HepG2 (cell line): Measurements from ENCODE around the gene UNKL. TPM values are rescaled to one million over a fixed set of nuclear protein-coding genes. Genes with fewer than 3 reads are reported as not detected.

Experiments used
- GFI1 ChIP-seq: sonication (generic); formaldehyde crosslinking; IDR thresholded peaks from 2 replicates; pipeline ENCODE4 v1.5.0; 2020; ENCODE audit warnings: missing genetic modification reagents, mild to moderate bottlenecking, borderline replicate concordance
- HBP1 ChIP-seq: IDR thresholded peaks from 2 replicates; pipeline ENCODE4 v1.6.1; 2016; ENCODE audit warnings: low read depth, control low read depth
- HMG20A ChIP-seq: IDR thresholded peaks from 2 replicates; pipeline ENCODE4 v1.6.1; 2016; ENCODE audit warnings: borderline replicate concordance
- HMG20B ChIP-seq: conservative IDR thresholded peaks from 2 replicates; pipeline ENCODE4 v1.6.1; 2016; ENCODE audit warnings: missing genetic modification reagents, missing compliant biosample characterization
- MEIS1 ChIP-seq: sonication (generic); formaldehyde crosslinking; IDR thresholded peaks from 2 replicates; pipeline ENCODE4 v1.9.0; 2021; ENCODE audit warnings: mild to moderate bottlenecking, missing genetic modification reagents, moderate library complexity, borderline replicate concordance
- MXI1 ChIP-seq: IDR thresholded peaks from 3 replicates; pipeline ENCODE4 v1.6.1; 2012; ENCODE audit warnings: low read depth, low read length, inconsistent platforms, borderline replicate concordance
- NRL ChIP-seq: sonication (generic); formaldehyde crosslinking; IDR thresholded peaks from 2 replicates; pipeline ENCODE4 v1.5.0; 2020; ENCODE audit warnings: missing genetic modification reagents, mild to moderate bottlenecking, moderate library complexity, borderline replicate concordance
- SAP130 ChIP-seq: IDR thresholded peaks from 2 replicates; pipeline ENCODE4 v1.6.1; 2016; ENCODE audit warnings: low read depth
- SETDB1 ChIP-seq: sonication (generic); formaldehyde crosslinking; IDR thresholded peaks from 2 replicates; pipeline ENCODE4 v1.5.1; 2020; ENCODE audit warnings: missing genetic modification reagents, mild to moderate bottlenecking, borderline replicate concordance
- TBX3 ChIP-seq: fragments of 450-650 bp; IDR thresholded peaks from 2 replicates; pipeline ENCODE4 v1.6.1; 2017; ENCODE audit warnings: antibody characterized with exemption, mild to moderate bottlenecking, inconsistent platforms, borderline replicate concordance
- ZMAT3 ChIP-seq: sonication (generic); formaldehyde crosslinking; conservative IDR thresholded peaks from 2 replicates; pipeline ENCODE4 v1.7.0; 2021; ENCODE audit warnings: missing genetic modification reagents
- ZNF232 ChIP-seq: sonication (generic); formaldehyde crosslinking; IDR thresholded peaks from 2 replicates; pipeline ENCODE4 v1.4.0; 2020; ENCODE audit warnings: missing genetic modification reagents, borderline replicate concordance
- ZNF260 ChIP-seq: sonication (generic); formaldehyde crosslinking; IDR thresholded peaks from 2 replicates; pipeline ENCODE4 v1.4.0; 2020; ENCODE audit warnings: missing genetic modification reagents, low read depth, mild to moderate bottlenecking, borderline replicate concordance
- ZNF652 ChIP-seq: IDR thresholded peaks from 2 replicates; pipeline ENCODE4 v1.6.1; 2016; ENCODE audit warnings: low read depth, borderline replicate concordance
- ZNF770 ChIP-seq: sonication (generic); formaldehyde crosslinking; IDR thresholded peaks from 2 replicates; pipeline ENCODE4 v1.5.0; 2020; ENCODE audit warnings: mild to moderate bottlenecking, missing genetic modification reagents
- ZNF841 ChIP-seq: sonication (generic); formaldehyde crosslinking; IDR thresholded peaks from 2 replicates; pipeline ENCODE4 v1.8.1; 2023; ENCODE audit warnings: missing genetic modification reagents, borderline replicate concordance
- ZNF891 ChIP-seq: sonication (generic); formaldehyde crosslinking; IDR thresholded peaks from 2 replicates; pipeline ENCODE4 v1.5.0; 2020; ENCODE audit warnings: mild to moderate bottlenecking, missing genetic modification reagents
- polyA plus RNA-seq, 8 experiments: library from polyadenylated mRNA; depleted of rRNA in 3 of 8; stranded (reverse) in 7 of 8; unstranded in 1 of 8; fragments of >200 nt; fragmentation: Illumina TruSeq in 4 of 8; extraction: Trizol in 4 of 8; gene quantifications; 2 replicates each; pipeline versions ENCODE4 v1.2.1 to v1.2.3, GENCODE V29; 2011 to 2016; ENCODE audit warnings: low read depth in 4 of 8, missing spikeins in 1 of 8, mixed read lengths in 1 of 8; ENCODE audit not compliant: insufficient read depth in 1 of 8
- total RNA-seq, 5 experiments: library from RNA; depleted of rRNA; stranded (reverse); fragments of >200 nt; fragmentation: Illumina TruSeq; extraction: Trizol; gene quantifications; 2 replicates each; pipeline ENCODE4 v1.2.3, GENCODE V29; 2016; ENCODE audit warnings: low read depth in 1 of 5
- TF ChIP-seq, protein P1 (sequence below): IDR thresholded peaks from 2 replicates; pipeline ENCODE4 v1.6.1; 2016; ENCODE audit warnings: missing compliant biosample characterization, missing genetic modification reagents, borderline replicate concordance
- TF ChIP-seq, protein P2 (sequence below): sonication (generic); formaldehyde crosslinking; IDR thresholded peaks from 2 replicates; pipeline ENCODE4 v1.9.0; 2021; ENCODE audit warnings: missing genetic modification reagents, borderline replicate concordance

The UNKL gene
- total and polyA plus RNA-seq, 2 of the 13 experiments (the other 11 are each of a cell fraction or from before 2014, with no cell fraction given): 10.4 to 17.6 TPM

DNA sequence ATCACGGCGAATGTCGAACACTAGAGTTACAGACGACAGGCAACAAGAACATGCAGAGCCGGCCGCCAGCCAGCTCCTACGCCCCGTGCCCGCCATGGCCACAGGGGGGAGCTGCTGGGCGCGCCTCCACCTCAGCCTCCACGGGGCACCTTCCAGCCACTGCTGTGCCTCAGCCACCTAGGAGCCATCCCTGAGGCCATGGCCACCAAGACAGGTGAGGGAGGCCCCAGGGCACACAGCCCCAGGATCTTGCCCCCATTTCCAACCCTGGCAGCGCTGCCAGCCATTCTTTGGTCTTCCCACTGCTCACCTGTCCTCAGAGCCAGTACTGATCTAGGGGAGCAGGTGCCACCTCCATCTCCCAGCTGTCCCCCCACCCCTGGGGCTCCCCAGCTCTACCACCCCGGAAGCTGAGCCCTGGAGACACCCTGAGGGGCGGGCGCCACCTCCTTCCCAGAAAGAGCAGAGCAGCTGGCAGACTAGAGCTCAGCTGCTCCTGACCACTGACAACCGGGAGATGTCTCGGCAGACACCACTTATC is 50.9 kb downstream of the UNKL start (continued):
- TF ChIP-seq HBP1 (CRISPR knock-in tag): no peak
- no peak for TF ChIP-seq TBX3
- TF ChIP-seq HMG20B (CRISPR knock-in tag): no peak
- 0 out of 2 replicates have a peak, but pooled peaks have one; percentile 20 for TF ChIP-seq ZNF891 (CRISPR knock-in tag)
- TF ChIP-seq, protein P1, sequence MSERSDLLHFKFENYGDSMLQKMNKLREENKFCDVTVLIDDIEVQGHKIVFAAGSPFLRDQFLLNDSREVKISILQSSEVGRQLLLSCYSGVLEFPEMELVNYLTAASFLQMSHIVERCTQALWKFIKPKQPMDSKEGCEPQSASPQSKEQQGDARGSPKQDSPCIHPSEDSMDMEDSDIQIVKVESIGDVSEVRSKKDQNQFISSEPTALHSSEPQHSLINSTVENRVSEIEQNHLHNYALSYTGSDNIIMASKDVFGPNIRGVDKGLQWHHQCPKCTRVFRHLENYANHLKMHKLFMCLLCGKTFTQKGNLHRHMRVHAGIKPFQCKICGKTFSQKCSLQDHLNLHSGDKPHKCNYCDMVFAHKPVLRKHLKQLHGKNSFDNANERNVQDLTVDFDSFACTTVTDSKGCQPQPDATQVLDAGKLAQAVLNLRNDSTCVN (CRISPR knock-in tag): no peak
- TF ChIP-seq ZNF770: peak; percentile 58; the same call in 1 of the 2 replicates
- no peak for TF ChIP-seq GFI1
- TF ChIP-seq ZMAT3: no peak
- TF ChIP-seq MXI1: 0 out of 3 replicates have a peak, but pooled peaks have one; percentile 12
- TF ChIP-seq ZNF652 (CRISPR knock-in tag): no peak
- TF ChIP-seq, protein P2, sequence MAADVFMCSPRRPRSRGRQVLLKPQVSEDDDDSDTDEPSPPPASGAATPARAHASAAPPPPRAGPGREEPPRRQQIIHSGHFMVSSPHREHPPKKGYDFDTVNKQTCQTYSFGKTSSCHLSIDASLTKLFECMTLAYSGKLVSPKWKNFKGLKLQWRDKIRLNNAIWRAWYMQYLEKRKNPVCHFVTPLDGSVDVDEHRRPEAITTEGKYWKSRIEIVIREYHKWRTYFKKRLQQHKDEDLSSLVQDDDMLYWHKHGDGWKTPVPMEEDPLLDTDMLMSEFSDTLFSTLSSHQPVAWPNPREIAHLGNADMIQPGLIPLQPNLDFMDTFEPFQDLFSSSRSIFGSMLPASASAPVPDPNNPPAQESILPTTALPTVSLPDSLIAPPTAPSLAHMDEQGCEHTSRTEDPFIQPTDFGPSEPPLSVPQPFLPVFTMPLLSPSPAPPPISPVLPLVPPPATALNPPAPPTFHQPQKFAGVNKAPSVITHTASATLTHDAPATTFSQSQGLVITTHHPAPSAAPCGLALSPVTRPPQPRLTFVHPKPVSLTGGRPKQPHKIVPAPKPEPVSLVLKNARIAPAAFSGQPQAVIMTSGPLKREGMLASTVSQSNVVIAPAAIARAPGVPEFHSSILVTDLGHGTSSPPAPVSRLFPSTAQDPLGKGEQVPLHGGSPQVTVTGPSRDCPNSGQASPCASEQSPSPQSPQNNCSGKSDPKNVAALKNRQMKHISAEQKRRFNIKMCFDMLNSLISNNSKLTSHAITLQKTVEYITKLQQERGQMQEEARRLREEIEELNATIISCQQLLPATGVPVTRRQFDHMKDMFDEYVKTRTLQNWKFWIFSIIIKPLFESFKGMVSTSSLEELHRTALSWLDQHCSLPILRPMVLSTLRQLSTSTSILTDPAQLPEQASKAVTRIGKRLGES (CRISPR knock-in tag): no peak
- no peak for TF ChIP-seq SETDB1
- TF ChIP-seq ZNF841 (CRISPR knock-in tag): no peak
- peak; percentile 35; the same call in 1 of the 2 replicates for TF ChIP-seq SAP130 (CRISPR knock-in tag)
- TF ChIP-seq ZNF260 (CRISPR knock-in tag): no peak
- peak; percentile 45; the same call in 1 of the 2 replicates for TF ChIP-seq NRL (CRISPR knock-in tag)
- TF ChIP-seq MEIS1: no peak
- TF ChIP-seq ZNF232 (CRISPR knock-in tag): no peak
- no peak for TF ChIP-seq HMG20A (CRISPR knock-in tag)
